H1 (cell line): ENCODE measurements around the gene SLC22A9. TPM values are rescaled to one million over a fixed set of nuclear protein-coding genes. Genes with fewer than 3 reads are reported as not detected.

ENCODE experiments used
- CTCF ChIA-PET: fragments of 300-600 bp; sonication (Branson Sonifier 250); formaldehyde crosslinking; loops from one replicate; lab custom pipeline; 2021; ENCODE audit not compliant: partially characterized antibody; lab: Charles Lee
- POLR2A ChIA-PET: fragments of 300-600 bp; sonication (Branson Sonifier 250); formaldehyde crosslinking; loops from one replicate; lab custom pipeline; 2021; ENCODE audit warnings: inconsistent platforms; ENCODE audit not compliant: partially characterized antibody; lab: Charles Lee
- DNase-seq, 2 experiments: peaks; one replicate each; pipeline versions ENCODE4 v3.0.0 to v3.0.0-alpha.2; 2010 to 2022; ENCODE audit warnings: low spot score in 2 of 2, low read depth in 1 of 2, mixed read lengths in 1 of 2
- FAIRE-seq: peaks from 2 replicates; lab custom pipeline; 2011; peaks lifted over from hg19 to GRCh38; lab: Jason Lieb, UNC
- H2AFZ ChIP-seq: 2 replicates; pipeline ENCODE4 v1.8.1; 2012; ENCODE audit warnings: low read length, inconsistent platforms
- H2AK5ac ChIP-seq: 2 replicates; pipeline ENCODE4 v1.6.1; 2013; ENCODE audit warnings: low read depth, low read length
- H2BK120ac ChIP-seq: replicated peaks from 2 replicates; pipeline ENCODE3; 2013; ENCODE audit warnings: low read depth, low read length, inconsistent platforms
- H2BK12ac ChIP-seq: 2 replicates; pipeline ENCODE4 v1.6.1; 2013; ENCODE audit warnings: low read depth, low read length
- H2BK15ac ChIP-seq: 2 replicates; pipeline ENCODE4 v1.6.1; 2013; ENCODE audit warnings: low read length
- H2BK20ac ChIP-seq: 2 replicates; pipeline ENCODE4 v1.6.1; 2013; ENCODE audit warnings: low read length
- H2BK5ac ChIP-seq: 2 replicates; pipeline ENCODE4 v1.6.1; 2013; ENCODE audit warnings: low read depth, low read length
- H3K14ac ChIP-seq: 2 replicates; pipeline ENCODE4 v1.6.1; 2013; ENCODE audit warnings: inconsistent platforms; ENCODE audit not compliant: insufficient read length
- H3K18ac ChIP-seq: 2 replicates; pipeline ENCODE4 v1.6.1; 2013; ENCODE audit warnings: low read length; ENCODE audit errors: extremely low read depth
- H3K23ac ChIP-seq: 2 replicates; pipeline ENCODE4 v1.6.1; 2013; ENCODE audit warnings: inconsistent platforms; ENCODE audit not compliant: insufficient read length
- H3K23me2 ChIP-seq: 2 replicates; pipeline ENCODE4 v1.6.1; 2013; ENCODE audit warnings: low read depth, low read length
- H3K27ac ChIP-seq: 2 replicates; pipeline ENCODE4 v1.6.1; 2011; ENCODE audit warnings: low read depth, low read length, inconsistent platforms
- H3K27me3 ChIP-seq, 4 experiments: replicated peaks in 1 of 4; 1 replicate in 1 of 4; 2 replicates in 3 of 4; pipeline versions ENCODE4 v1.6.1 to v1.8.1; 2011 to 2013; ENCODE audit warnings: low read length in 3 of 4, mild to moderate bottlenecking in 3 of 4, inconsistent platforms in 2 of 4, mixed read lengths in 2 of 4, moderate library complexity in 1 of 4; ENCODE audit not compliant: control insufficient read depth in 3 of 4, insufficient read depth in 3 of 4; ENCODE audit errors: extremely low read depth in 1 of 4
- H3K36me3 ChIP-seq, 4 experiments: 2 replicates each; pipeline versions ENCODE4 v1.6.1 to v1.8.1; 2011 to 2013; ENCODE audit warnings: mild to moderate bottlenecking in 4 of 4, low read length in 3 of 4, moderate library complexity in 2 of 4, control low read depth in 1 of 4, inconsistent platforms in 1 of 4; ENCODE audit not compliant: insufficient read depth in 4 of 4, control insufficient read depth in 2 of 4
- H3K4ac ChIP-seq: replicated peaks from 2 replicates; pipeline ENCODE3; 2013; ENCODE audit warnings: low read length, low read depth, mixed read lengths, inconsistent platforms; ENCODE audit not compliant: insufficient read length
- H3K4me1 ChIP-seq, 4 experiments: replicated peaks in 1 of 4; 1 replicate in 1 of 4; 2 replicates in 3 of 4; pipeline versions ENCODE4 v1.6.1 to v1.8.1; 2011 to 2013; ENCODE audit warnings: low read length in 3 of 4, inconsistent platforms in 2 of 4, mixed read lengths in 1 of 4; ENCODE audit not compliant: insufficient read depth in 4 of 4, control insufficient read depth in 3 of 4
- H3K4me2 ChIP-seq, 2 experiments: 2 replicates each; pipeline versions ENCODE4 v1.6.1 to v1.8.1; 2011 to 2013; ENCODE audit warnings: low read depth in 2 of 2, low read length in 2 of 2, control low read depth in 1 of 2, inconsistent platforms in 1 of 2, mild to moderate bottlenecking in 1 of 2; ENCODE audit not compliant: insufficient read depth in 1 of 2
- H3K4me3 ChIP-seq, 4 experiments: fragments of 200-600, 300-600 bp in 1 of 4; sonication (generic), shearing (Covaris generic), sonication (Bioruptor Twin) in 1 of 4; 2 replicates each; pipeline versions ENCODE4 v1.5.1 to v1.8.1; 2011 to 2016; ENCODE audit warnings: low read length in 4 of 4, low read depth in 3 of 4, control low read depth in 2 of 4, inconsistent platforms in 2 of 4, mild to moderate bottlenecking in 2 of 4, mixed read lengths in 1 of 4, moderate library complexity in 1 of 4; ENCODE audit not compliant: insufficient read depth in 2 of 4; ENCODE audit errors: extremely low read depth in 1 of 4
- H3K56ac ChIP-seq: replicated peaks from 2 replicates; pipeline ENCODE3; 2013; ENCODE audit warnings: low read depth, mild to moderate bottlenecking, mixed read lengths, low read length, inconsistent platforms; ENCODE audit not compliant: insufficient read length
- H3K79me1 ChIP-seq: 2 replicates; pipeline ENCODE4 v1.6.1; 2013; ENCODE audit warnings: low read depth, low read length, control low read depth
- H3K79me2 ChIP-seq, 2 experiments: 2 replicates each; pipeline versions ENCODE4 v1.6.1 to v1.8.1; 2012 to 2013; ENCODE audit warnings: low read length in 2 of 2, mild to moderate bottlenecking in 2 of 2, inconsistent platforms in 1 of 2; ENCODE audit not compliant: insufficient read depth in 2 of 2, control insufficient read depth in 1 of 2
- H3K9ac ChIP-seq, 4 experiments: replicated peaks in 1 of 4; 1 replicate in 1 of 4; 2 replicates in 3 of 4; pipeline versions ENCODE4 v1.6.1 to v1.8.1; 2011 to 2013; ENCODE audit warnings: low read depth in 3 of 4, low read length in 3 of 4, control low read depth in 2 of 4, mild to moderate bottlenecking in 2 of 4, moderate library complexity in 2 of 4, inconsistent platforms in 1 of 4; ENCODE audit errors: extremely low read depth in 1 of 4
- H3K9me3 ChIP-seq, 2 experiments: 2 replicates each; pipeline versions ENCODE4 v1.6.1 to v1.8.1; 2012 to 2013; ENCODE audit warnings: mild to moderate bottlenecking in 2 of 2, moderate library complexity in 2 of 2, control low read depth in 1 of 2, inconsistent platforms in 1 of 2, low read depth in 1 of 2, low read length in 1 of 2, mixed read lengths in 1 of 2; ENCODE audit not compliant: insufficient read depth in 2 of 2
- H4K20me1 ChIP-seq, 2 experiments: replicated peaks in 1 of 2; 2 replicates each; pipeline versions ENCODE3 to v1.8.1; 2011 to 2013; ENCODE audit warnings: inconsistent platforms in 2 of 2, low read length in 2 of 2, mild to moderate bottlenecking in 1 of 2; ENCODE audit not compliant: insufficient read depth in 2 of 2, control insufficient read depth in 1 of 2
- H4K5ac ChIP-seq: 2 replicates; pipeline ENCODE4 v1.6.1; 2013; ENCODE audit warnings: low read length, low read depth, mixed read lengths, inconsistent platforms; ENCODE audit not compliant: insufficient read length
- H4K8ac ChIP-seq: 2 replicates; pipeline ENCODE4 v1.8.0; 2013; ENCODE audit warnings: mild to moderate bottlenecking, moderate library complexity, low read length, inconsistent platforms; ENCODE audit not compliant: insufficient read depth; ENCODE audit errors: extremely low read depth
- H4K91ac ChIP-seq: replicated peaks from 2 replicates; pipeline ENCODE3; 2013; ENCODE audit warnings: low read length, mixed read lengths, inconsistent platforms; ENCODE audit not compliant: insufficient read length
- CREB1 ChIP-seq: IDR thresholded peaks from 2 replicates; pipeline ENCODE4 v1.6.1; 2012; ENCODE audit warnings: inconsistent platforms
- JUND ChIP-seq: IDR thresholded peaks from 2 replicates; pipeline ENCODE4 v1.6.1; 2011; ENCODE audit warnings: mild to moderate bottlenecking, improper control_type of control experiment, low read length
- POLR2A ChIP-seq, 2 experiments: IDR thresholded peaks; 1 replicate in 1 of 2; 2 replicates in 1 of 2; pipeline ENCODE4 v1.6.1; 2011; ENCODE audit warnings: low read depth in 2 of 2, low read length in 2 of 2, mild to moderate bottlenecking in 2 of 2; ENCODE audit errors: control extremely low read depth in 1 of 2
- POU5F1 ChIP-seq: IDR thresholded peaks from 2 replicates; pipeline ENCODE4 v1.6.1; 2011; ENCODE audit warnings: low read depth, mild to moderate bottlenecking, low read length, moderate library complexity
- RFX5 ChIP-seq: IDR thresholded peaks from 2 replicates; pipeline ENCODE4 v1.6.1; 2011; ENCODE audit warnings: low read depth, low read length, improper control_type of control experiment, borderline replicate concordance
- SAP30 ChIP-seq: fragments of 300-600 bp; sonication (generic); IDR thresholded peaks from 2 replicates; pipeline ENCODE4 v1.7.1; 2012; ENCODE audit warnings: low read length, moderate library complexity, mild to moderate bottlenecking, inconsistent platforms; ENCODE audit not compliant: insufficient read depth, insufficient replicate concordance
- SIN3A ChIP-seq, 2 experiments: IDR thresholded peaks in 1 of 2; conservative IDR thresholded peaks in 1 of 2; 2 replicates each; pipeline ENCODE4 v1.6.1; 2011 to 2012; ENCODE audit warnings: low read length in 2 of 2, improper control_type of control experiment in 1 of 2, low read depth in 1 of 2, mild to moderate bottlenecking in 1 of 2
- SIX5 ChIP-seq: IDR thresholded peaks from 2 replicates; pipeline ENCODE4 v1.6.1; 2011; ENCODE audit warnings: mild to moderate bottlenecking, low read depth, low read length
- TAF1 ChIP-seq: IDR thresholded peaks from 2 replicates; pipeline ENCODE4 v1.6.1; 2011; ENCODE audit warnings: mild to moderate bottlenecking, low read depth, low read length
- TCF12 ChIP-seq: IDR thresholded peaks from 2 replicates; pipeline ENCODE4 v1.6.1; 2011; ENCODE audit warnings: low read depth, mild to moderate bottlenecking, low read length
- YY1 ChIP-seq: IDR thresholded peaks from 2 replicates; pipeline ENCODE4 v1.6.1; 2011; ENCODE audit warnings: low read depth, mild to moderate bottlenecking, low read length
- ZNF274 ChIP-seq: IDR thresholded peaks from 2 replicates; pipeline ENCODE4 v1.7.0; 2012; ENCODE audit warnings: low read length, borderline replicate concordance; ENCODE audit errors: extremely low read depth
- whole genome bisulfite sequencing, 2 experiments: shearing (Covaris generic) in 1 of 2; methylation state at CpG; one replicate each; pipeline versions ENCODE4 v1.1.6 to v1.1.7; 2013 to 2015; ENCODE audit warnings: low lambda C conversion rate in 2 of 2, mixed read lengths in 2 of 2, inconsistent platforms in 1 of 2, low coverage in 1 of 2, missing lambda C conversion rate in 1 of 2; ENCODE audit not compliant: insufficient replicate concordance in 2 of 2, insufficient coverage in 1 of 2, insufficient read length in 1 of 2; ENCODE audit errors: extremely low coverage in 1 of 2, missing lambda C conversion rate in 1 of 2; 5-methylcytosine and 5-hydroxymethylcytosine counted together
- polyA plus RNA-seq, 7 experiments: library from polyadenylated mRNA; depleted of rRNA in 3 of 7; stranded (reverse) in 5 of 7; unstranded in 2 of 7; fragments of >200 nt in 5 of 7; fragments of 200-250 nt in 2 of 7; gene quantifications; 1 replicate in 5 of 7; 2 replicates in 1 of 7; 4 replicates in 1 of 7; pipeline versions ENCODE4 v1.2.1 to v1.2.3, GENCODE V29; 2011 to 2013; ENCODE audit warnings: missing spikeins in 2 of 7, mixed read lengths in 2 of 7
- total RNA-seq: library from RNA; stranded (reverse); fragmentation: NEBNext Ultra II Directional; extraction: Animal tissue kit (Norgen Biotek cat#: 25700); gene quantifications from 2 replicates; pipeline ENCODE4 v1.2.1, GENCODE V29; 2021
- TF ChIP-seq, protein P1 (sequence below), 3 experiments: IDR thresholded peaks; 1 replicate in 2 of 3; 2 replicates in 1 of 3; pipeline versions ENCODE4 v1.5.1 to v1.6.1; 2011; ENCODE audit warnings: low read length in 3 of 3, mild to moderate bottlenecking in 3 of 3, inconsistent platforms in 2 of 3, low read depth in 1 of 3, moderate library complexity in 1 of 3; ENCODE audit not compliant: insufficient read depth in 1 of 3; ENCODE audit errors: control extremely low read depth in 1 of 3

The SLC22A9 gene
- total and polyA plus RNA-seq, 2 of the 8 experiments (the other 6 are each of a cell fraction or from before 2014, with no cell fraction given): not detected

DNA sequence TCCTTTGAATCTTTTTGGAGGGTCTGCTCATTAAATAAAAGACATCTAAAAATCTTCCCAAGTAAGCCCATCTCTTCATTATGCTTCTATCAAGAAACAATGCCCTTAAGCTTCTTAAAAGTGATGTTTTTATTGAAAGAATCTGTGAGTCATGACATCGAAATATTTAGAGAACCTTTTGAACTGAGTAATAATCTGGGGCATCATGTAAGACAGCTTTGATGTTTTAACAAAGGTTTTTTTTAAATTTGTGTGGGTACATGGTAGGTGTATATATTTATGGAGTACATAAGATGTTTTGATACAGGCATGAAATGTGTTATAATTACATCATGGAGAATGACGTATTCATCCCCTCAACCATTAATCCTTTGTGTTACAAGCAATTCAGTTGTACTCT, 74.6 kb downstream of the SLC22A9 start:
- ChIA-PET POLR2A (interaction anchor here (0.9 kb wide), 2 partner anchors 9 to 14 kb away, joined by 3 to 4 read pairs; no protein-coding TSS in a partner anchor), CTCF (interaction anchor here (0.8 to 0.9 kb wide), 2 partner anchors 34 to 93 kb away, joined by 3 read pairs; no protein-coding TSS in a partner anchor)
- Histone ChIP-seq H3K9ac (no peak overlapping the region), H2AFZ (no peak overlapping the region), H3K36me3 (no peaks in the 10 kb centered on the region), H2BK12ac (no peak overlapping the region), H3K27me3 (no peaks in the 10 kb centered on the region), H3K4ac (no peak overlapping the region), H3K79me2 (no peaks in the 10 kb centered on the region), H3K9me3 (no peaks in the 10 kb centered on the region; a peak in 1 of 4 replicates), H2BK5ac (no peak overlapping the region), H4K8ac (no peak overlapping the region), H4K5ac (no peak overlapping the region), H3K23me2 (no peaks in the 10 kb centered on the region), H2BK120ac (no peak overlapping the region), H2BK20ac (no peak overlapping the region), H3K14ac (no peak overlapping the region), H2AK5ac (no peak overlapping the region), H3K56ac (no peak overlapping the region), H3K4me2 (no peak overlapping the region), H3K4me1 (peaks cover under 1 to 11% (median 1%) of the 10 kb centered on the region in 4 experiments; a peak in 5 of 7 replicates), H4K91ac (no peak overlapping the region), H2BK15ac (no peak overlapping the region), H4K20me1 (no peaks in the 10 kb centered on the region), H3K4me3 (no peak overlapping the region), H3K23ac (no peak overlapping the region), H3K27ac (no peak overlapping the region), H3K79me1 (no peaks in the 10 kb centered on the region), H3K18ac (no peak overlapping the region)
- DNase-seq (no peak), FAIRE-seq (no peak)
- WGBS, 2 experiments: 91% methylated on average over 2 of the region's 2 CpGs; no CpG with 5 or more reads in 1 of the 2 experiments
- TF ChIP-seq SIX5 (no peak), SIN3A (conservative IDR thresholded peaks at IDR 0.05 in 1 of 2, IDR thresholded peaks at IDR 0.05 in 1 of 2; ENCODE audit: low read depth in 1 of 2, low read length in 2 of 2) (no peak), POU5F1 (no peak), JUND (no peak), ZNF274 (no peak), RFX5 (no peak), SAP30 (no peak), TCF12 (no peak), POLR2A (IDR thresholded peaks at IDR 0.05; ENCODE audit: control extremely low read depth in 1 of 2, low read depth in 2 of 2, low read length in 2 of 2) (no peak), YY1 (no peak), CREB1 (no peak), TAF1 (no peak)
- TF ChIP-seq, protein P1, sequence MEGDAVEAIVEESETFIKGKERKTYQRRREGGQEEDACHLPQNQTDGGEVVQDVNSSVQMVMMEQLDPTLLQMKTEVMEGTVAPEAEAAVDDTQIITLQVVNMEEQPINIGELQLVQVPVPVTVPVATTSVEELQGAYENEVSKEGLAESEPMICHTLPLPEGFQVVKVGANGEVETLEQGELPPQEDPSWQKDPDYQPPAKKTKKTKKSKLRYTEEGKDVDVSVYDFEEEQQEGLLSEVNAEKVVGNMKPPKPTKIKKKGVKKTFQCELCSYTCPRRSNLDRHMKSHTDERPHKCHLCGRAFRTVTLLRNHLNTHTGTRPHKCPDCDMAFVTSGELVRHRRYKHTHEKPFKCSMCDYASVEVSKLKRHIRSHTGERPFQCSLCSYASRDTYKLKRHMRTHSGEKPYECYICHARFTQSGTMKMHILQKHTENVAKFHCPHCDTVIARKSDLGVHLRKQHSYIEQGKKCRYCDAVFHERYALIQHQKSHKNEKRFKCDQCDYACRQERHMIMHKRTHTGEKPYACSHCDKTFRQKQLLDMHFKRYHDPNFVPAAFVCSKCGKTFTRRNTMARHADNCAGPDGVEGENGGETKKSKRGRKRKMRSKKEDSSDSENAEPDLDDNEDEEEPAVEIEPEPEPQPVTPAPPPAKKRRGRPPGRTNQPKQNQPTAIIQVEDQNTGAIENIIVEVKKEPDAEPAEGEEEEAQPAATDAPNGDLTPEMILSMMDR (IDR thresholded peaks at IDR 0.05; ENCODE audit: control extremely low read depth in 1 of 3, insufficient read depth in 1 of 3, low read depth in 1 of 3, low read length in 3 of 3): no peak
